ENCODE data around the gene UBA52.

The UBA52 gene

GRCh38 chr19:18558604-18559003 lies 13.1 kb upstream of the UBA52 start:
- ChIA-PET POLR2A (interaction anchor here (1.1 to 4.4 kb wide), 9 partner anchors 11 to 89 kb away, joined by 3 to 32 read pairs (median 4); partner anchors contain the start of genes FKBP8, REX1BD and UBA52), CTCF (interaction anchor here (0.8 to 2.1 kb wide), 2 partner anchors 89 to 108 kb away, joined by 3 to 5 read pairs; no protein-coding TSS in a partner anchor)
- TF ChIP-seq FOXM1 (IDR thresholded peaks at IDR 0.05; ENCODE audit: borderline replicate concordance) (no peak), SP1 (IDR thresholded peaks at IDR 0.05) (no peak), ELF4 (IDR thresholded peaks at IDR 0.05) (no peak), ZNF384 (IDR thresholded peaks at IDR 0.05) (no peak), FOXA1 (IDR thresholded peaks at IDR 0.05) (no peak), TARDBP (IDR thresholded peaks at IDR 0.05) (no peak), LEF1 (IDR thresholded peaks at IDR 0.05; ENCODE audit: borderline replicate concordance) (no peak), FOXK2 (IDR thresholded peaks at IDR 0.05) (no peak), BHLHE40 (IDR thresholded peaks at IDR 0.05; ENCODE audit: borderline replicate concordance) (no peak), NFRKB (IDR thresholded peaks at IDR 0.05) (no peak), CTBP1 (IDR thresholded peaks at IDR 0.05; ENCODE audit: borderline replicate concordance) (no peak), HDGF (IDR thresholded peaks at IDR 0.05; ENCODE audit: borderline replicate concordance) (no peak), ARNT (IDR thresholded peaks at IDR 0.05) (no peak), PKNOX1 (IDR thresholded peaks at IDR 0.05) (no peak), L3MBTL2 (conservative IDR thresholded peaks at IDR 0.05) (no peak), SUZ12 (IDR thresholded peaks at IDR 0.05) (no peak)
- DNase-seq (ENCODE audit: extremely low spot score), result no peak

GRCh38 chr19:18559685-18560084 lies 12.0 kb upstream of the UBA52 start:
- CTCF ChIA-PET, result no interaction called here
- DNase-seq (ENCODE audit: extremely low spot score), result no peak
- TF ChIP-seq ARNT (IDR thresholded peaks at IDR 0.05) (no peak), TARDBP (IDR thresholded peaks at IDR 0.05) (no peak), FOXM1 (IDR thresholded peaks at IDR 0.05; ENCODE audit: borderline replicate concordance) (no peak), FOXA1 (IDR thresholded peaks at IDR 0.05) (no peak), FOXK2 (IDR thresholded peaks at IDR 0.05) (no peak)
- POLR2A ChIA-PET, result interaction anchor here (2.6 to 4.4 kb wide), 2 partner anchors 12 to 29 kb away, joined by 26 to 32 read pairs; partner anchors contain the start of genes REX1BD and UBA52

GRCh38 chr19:18562086-18562485 lies 9.6 kb upstream of the UBA52 start:
- ChIA-PET CTCF (no interaction called here), POLR2A (no interaction called here)
- DNase-seq (ENCODE audit: extremely low spot score), result no peak
- no peak for TF ChIP-seq FOXA1 (IDR thresholded peaks at IDR 0.05)
- TF ChIP-seq SUZ12 (IDR thresholded peaks at IDR 0.05), result no peak
- no peak for TF ChIP-seq HDGF (IDR thresholded peaks at IDR 0.05; ENCODE audit: borderline replicate concordance)
- no peak for TF ChIP-seq TARDBP (IDR thresholded peaks at IDR 0.05)

- ChIA-PET POLR2A (interaction anchor here (1.8 kb wide), 1 partner anchor 10 kb away, joined by 8 read pairs; the partner anchor contains the start of gene KXD1), CTCF (no interaction called here)
- no peak for DNase-seq (ENCODE audit: extremely low spot score)
- TF ChIP-seq SUZ12 (IDR thresholded peaks at IDR 0.05) (no peak), L3MBTL2 (conservative IDR thresholded peaks at IDR 0.05) (no peak), ARNT (IDR thresholded peaks at IDR 0.05) (no peak), HDGF (IDR thresholded peaks at IDR 0.05; ENCODE audit: borderline replicate concordance) (no peak), FOXM1 (IDR thresholded peaks at IDR 0.05; ENCODE audit: borderline replicate concordance) (no peak), NFRKB (IDR thresholded peaks at IDR 0.05) (no peak), CTBP1 (IDR thresholded peaks at IDR 0.05; ENCODE audit: borderline replicate concordance) (no peak), PKNOX1 (IDR thresholded peaks at IDR 0.05) (no peak), LEF1 (IDR thresholded peaks at IDR 0.05; ENCODE audit: borderline replicate concordance) (no peak), SP1 (IDR thresholded peaks at IDR 0.05) (no peak), BHLHE40 (IDR thresholded peaks at IDR 0.05; ENCODE audit: borderline replicate concordance) (no peak), FOXA1 (IDR thresholded peaks at IDR 0.05) (no peak), FOXK2 (IDR thresholded peaks at IDR 0.05) (no peak), ELF4 (IDR thresholded peaks at IDR 0.05) (no peak)
These were observed 4.7 kb upstream of the UBA52 start for GRCh38 chr19:18566953-18567352.

GRCh38 chr19:18568367-18568766 lies 3.3 kb upstream of the UBA52 start:
- DNase-seq (ENCODE audit: extremely low spot score), result no peak
- ChIA-PET CTCF (no interaction called here), POLR2A (interaction anchor here (1.8 kb wide), 1 partner anchor 11 kb away, joined by 8 read pairs; the partner anchor contains the start of gene KXD1)
- no peak for TF ChIP-seq LEF1 (IDR thresholded peaks at IDR 0.05; ENCODE audit: borderline replicate concordance)
- TF ChIP-seq HDGF (IDR thresholded peaks at IDR 0.05; ENCODE audit: borderline replicate concordance), result no peak
- no peak for TF ChIP-seq SP1 (IDR thresholded peaks at IDR 0.05)
- TF ChIP-seq PKNOX1 (IDR thresholded peaks at IDR 0.05), result no peak
- no peak for TF ChIP-seq L3MBTL2 (conservative IDR thresholded peaks at IDR 0.05)
- no peak for TF ChIP-seq FOXA1 (IDR thresholded peaks at IDR 0.05)

- DNase-seq (ENCODE audit: extremely low spot score), result no peak
- TF ChIP-seq FOXK2 (IDR thresholded peaks at IDR 0.05) (no peak), NFRKB (IDR thresholded peaks at IDR 0.05) (no peak), LEF1 (IDR thresholded peaks at IDR 0.05; ENCODE audit: borderline replicate concordance) (no peak), PKNOX1 (IDR thresholded peaks at IDR 0.05) (no peak)
- CTCF ChIA-PET, result interaction anchor here (0.6 kb wide), 1 partner anchor 412 kb away, joined by 3 read pairs; no protein-coding TSS in a partner anchor
- POLR2A ChIA-PET, result no interaction called here
These were observed 3.1 kb downstream of the UBA52 start for GRCh38 chr19:18574691-18575291.

Measured in HEK293T (cell line).